NCI-H1694 (cell line): ENCODE measurements around the gene PVALEF.

Experiments
- DNase-seq: peaks from one replicate; lab custom pipeline; 2025; lab: John Stamatoyannopoulos, UW

Gene PVALEF

GRCh38 chr17:81128774-81129173, 36.5 kb upstream of the PVALEF start:
- no peak for DNase-seq

- no peak for DNase-seq
These were observed 36.0 kb upstream of the PVALEF start for GRCh38 chr17:81129289-81129688.

GRCh38 chr17:81129711-81130367, 35.5 kb upstream of the PVALEF start:
- DNase-seq: no peak

GRCh38 chr17:81130385-81131361, 34.6 kb upstream of the PVALEF start:
- DNase-seq: no peak

GRCh38 chr17:81131486-81132196, 33.7 kb upstream of the PVALEF start:
- DNase-seq: no peak

- no peak for DNase-seq
These were observed 33.1 kb upstream of the PVALEF start for GRCh38 chr17:81132197-81132540.

GRCh38 chr17:81132770-81133723, 32.3 kb upstream of the PVALEF start:
- no peak for DNase-seq

- no peak for DNase-seq
These were observed 31.1 kb upstream of the PVALEF start for GRCh38 chr17:81134064-81134781.

- peak; percentile 92 for DNase-seq
These were observed 29.6 kb upstream of the PVALEF start for GRCh38 chr17:81135505-81136278.

- DNase-seq: no peak
These were observed 28.9 kb upstream of the PVALEF start for GRCh38 chr17:81136366-81136765.

GRCh38 chr17:81137248-81137647, 28.1 kb upstream of the PVALEF start:
- DNase-seq: no peak

- no peak for DNase-seq
These were observed 27.2 kb upstream of the PVALEF start for GRCh38 chr17:81138083-81138482.

GRCh38 chr17:81138500-81138899, 26.8 kb upstream of the PVALEF start:
- DNase-seq: no peak

GRCh38 chr17:81139428-81139827, 25.9 kb upstream of the PVALEF start:
- DNase-seq: no peak

- no peak for DNase-seq
These were observed 25.3 kb upstream of the PVALEF start for GRCh38 chr17:81140018-81140417.

- DNase-seq: no peak
These were observed 24.6 kb upstream of the PVALEF start for GRCh38 chr17:81140695-81141094.

GRCh38 chr17:81142301-81143199, 22.8 kb upstream of the PVALEF start:
- peak; percentile 70 for DNase-seq

GRCh38 chr17:81143200-81143527, 22.1 kb upstream of the PVALEF start:
- DNase-seq: no peak
